ENCODE results near the gene PLEKHA4.

DNA sequence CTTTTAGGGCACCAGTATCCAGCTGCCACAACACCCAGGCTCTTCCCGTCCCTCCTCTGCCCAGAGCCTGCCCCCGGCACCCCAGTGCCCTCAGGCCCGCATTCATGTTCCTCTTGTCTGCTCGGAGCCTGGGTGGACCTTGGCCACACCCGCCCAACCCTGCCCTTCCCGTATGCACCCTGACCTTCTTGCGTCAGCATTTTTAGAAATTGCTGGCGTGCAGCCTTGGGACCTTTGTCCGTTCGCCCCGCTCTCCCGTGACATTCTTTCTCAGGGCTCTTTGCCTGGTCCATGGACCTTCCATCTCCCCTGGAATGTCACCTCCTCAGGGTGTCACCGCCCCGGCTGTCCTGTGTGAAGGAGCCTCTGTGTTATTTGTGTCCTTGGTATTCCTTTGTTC lies 39.3 kb upstream of the PLEKHA4 start:
- TF ChIP-seq, protein P1, sequence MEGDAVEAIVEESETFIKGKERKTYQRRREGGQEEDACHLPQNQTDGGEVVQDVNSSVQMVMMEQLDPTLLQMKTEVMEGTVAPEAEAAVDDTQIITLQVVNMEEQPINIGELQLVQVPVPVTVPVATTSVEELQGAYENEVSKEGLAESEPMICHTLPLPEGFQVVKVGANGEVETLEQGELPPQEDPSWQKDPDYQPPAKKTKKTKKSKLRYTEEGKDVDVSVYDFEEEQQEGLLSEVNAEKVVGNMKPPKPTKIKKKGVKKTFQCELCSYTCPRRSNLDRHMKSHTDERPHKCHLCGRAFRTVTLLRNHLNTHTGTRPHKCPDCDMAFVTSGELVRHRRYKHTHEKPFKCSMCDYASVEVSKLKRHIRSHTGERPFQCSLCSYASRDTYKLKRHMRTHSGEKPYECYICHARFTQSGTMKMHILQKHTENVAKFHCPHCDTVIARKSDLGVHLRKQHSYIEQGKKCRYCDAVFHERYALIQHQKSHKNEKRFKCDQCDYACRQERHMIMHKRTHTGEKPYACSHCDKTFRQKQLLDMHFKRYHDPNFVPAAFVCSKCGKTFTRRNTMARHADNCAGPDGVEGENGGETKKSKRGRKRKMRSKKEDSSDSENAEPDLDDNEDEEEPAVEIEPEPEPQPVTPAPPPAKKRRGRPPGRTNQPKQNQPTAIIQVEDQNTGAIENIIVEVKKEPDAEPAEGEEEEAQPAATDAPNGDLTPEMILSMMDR (conservative IDR thresholded peaks at IDR 0.05; ENCODE audit: low read depth in 2 of 2): no peak
- TF ChIP-seq POLR2AphosphoS5 (IDR thresholded peaks at IDR 0.05; ENCODE audit: low read depth): no peak
- TF ChIP-seq EZH2phosphoT487 (IDR thresholded peaks at IDR 0.05; ENCODE audit: unreplicated experiment): no peak
- TF ChIP-seq, protein P2, sequence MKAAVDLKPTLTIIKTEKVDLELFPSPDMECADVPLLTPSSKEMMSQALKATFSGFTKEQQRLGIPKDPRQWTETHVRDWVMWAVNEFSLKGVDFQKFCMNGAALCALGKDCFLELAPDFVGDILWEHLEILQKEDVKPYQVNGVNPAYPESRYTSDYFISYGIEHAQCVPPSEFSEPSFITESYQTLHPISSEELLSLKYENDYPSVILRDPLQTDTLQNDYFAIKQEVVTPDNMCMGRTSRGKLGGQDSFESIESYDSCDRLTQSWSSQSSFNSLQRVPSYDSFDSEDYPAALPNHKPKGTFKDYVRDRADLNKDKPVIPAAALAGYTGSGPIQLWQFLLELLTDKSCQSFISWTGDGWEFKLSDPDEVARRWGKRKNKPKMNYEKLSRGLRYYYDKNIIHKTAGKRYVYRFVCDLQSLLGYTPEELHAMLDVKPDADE (IDR thresholded peaks at IDR 0.05): no peak
- TF ChIP-seq NANOG (IDR thresholded peaks at IDR 0.05; ENCODE audit: borderline replicate concordance): no peak
- no peak for TF ChIP-seq EZH2 (IDR thresholded peaks at IDR 0.05; ENCODE audit: low read depth, unreplicated experiment)
